GM12892 (cell line): ENCODE results near the gene CALCOCO1.

ENCODE experiments used
- POLR2A ChIP-seq: IDR thresholded peaks from 2 replicates; pipeline ENCODE4 v1.6.1; 2011; ENCODE audit warnings: low read depth, low read length, control low read depth
- TAF1 ChIP-seq: IDR thresholded peaks from 2 replicates; pipeline ENCODE4 v1.6.1; 2011; ENCODE audit warnings: low read depth, mild to moderate bottlenecking, control low read depth, low read length, borderline replicate concordance

DNA sequence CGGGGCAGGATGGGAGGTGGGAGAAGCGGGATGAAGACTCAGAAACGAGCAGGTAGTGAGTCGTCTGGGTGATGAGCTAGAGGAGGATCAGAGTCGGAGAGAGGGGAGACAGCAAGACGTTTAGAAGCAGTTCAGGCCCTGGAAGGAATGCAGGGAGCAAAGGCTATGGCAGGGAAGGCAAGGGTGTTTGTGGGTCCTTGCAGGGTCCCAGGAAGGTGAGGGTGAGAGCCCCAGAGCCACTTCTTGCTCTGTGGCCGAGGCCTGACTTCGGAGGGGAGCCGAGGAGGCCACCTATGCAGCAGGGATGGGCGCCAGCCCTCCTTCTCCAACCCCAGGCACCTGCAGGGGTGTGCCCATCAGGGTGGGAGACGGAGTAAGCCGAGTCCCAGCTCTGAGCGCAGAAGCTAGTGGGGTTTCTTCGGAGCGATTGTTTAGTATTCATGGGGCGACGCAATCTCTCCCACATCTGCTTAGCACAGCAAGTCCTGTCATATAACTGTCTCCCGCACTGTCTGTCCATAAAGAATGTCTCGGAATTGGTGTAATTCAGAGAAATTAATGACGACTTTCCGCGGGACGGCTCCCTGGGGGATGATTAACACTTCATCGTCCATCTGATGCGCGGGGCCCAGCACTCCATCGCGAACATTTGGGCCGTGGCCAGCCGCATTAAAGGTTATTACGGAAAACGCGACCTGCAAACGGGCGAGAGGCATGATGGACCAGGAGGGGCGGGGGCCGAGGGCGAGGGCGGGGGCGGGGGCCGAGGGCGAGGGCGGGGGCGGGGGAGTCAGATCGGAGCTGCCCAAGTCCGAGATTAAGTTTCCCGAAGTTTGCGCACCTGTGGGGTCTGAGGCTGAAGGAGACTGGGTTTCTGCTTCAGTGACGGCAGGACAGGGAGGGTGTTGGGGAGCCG lies 12.2 kb upstream of the CALCOCO1 start:
- TF ChIP-seq POLR2A (no peak), TAF1 (no peak)
